Stimulated activated CD4-positive, alpha-beta T cell treated with anti-CD3 and anti-CD28 coated beads, Interleukin-15, amount 100 ng/mL, for 48 hours (primary cell): ENCODE measurements around the gene TTC12.

Source experiments
- DNase-seq, 2 donors: peaks; one replicate each; pipeline ENCODE4 v3.0.0-alpha.2; 2020; ENCODE audit warnings: low read depth in 2 of 2

The TTC12 gene

GRCh38 chr11:113404859-113405430, 90.6 kb downstream of the TTC12 start:
- no peak for DNase-seq

DNA sequence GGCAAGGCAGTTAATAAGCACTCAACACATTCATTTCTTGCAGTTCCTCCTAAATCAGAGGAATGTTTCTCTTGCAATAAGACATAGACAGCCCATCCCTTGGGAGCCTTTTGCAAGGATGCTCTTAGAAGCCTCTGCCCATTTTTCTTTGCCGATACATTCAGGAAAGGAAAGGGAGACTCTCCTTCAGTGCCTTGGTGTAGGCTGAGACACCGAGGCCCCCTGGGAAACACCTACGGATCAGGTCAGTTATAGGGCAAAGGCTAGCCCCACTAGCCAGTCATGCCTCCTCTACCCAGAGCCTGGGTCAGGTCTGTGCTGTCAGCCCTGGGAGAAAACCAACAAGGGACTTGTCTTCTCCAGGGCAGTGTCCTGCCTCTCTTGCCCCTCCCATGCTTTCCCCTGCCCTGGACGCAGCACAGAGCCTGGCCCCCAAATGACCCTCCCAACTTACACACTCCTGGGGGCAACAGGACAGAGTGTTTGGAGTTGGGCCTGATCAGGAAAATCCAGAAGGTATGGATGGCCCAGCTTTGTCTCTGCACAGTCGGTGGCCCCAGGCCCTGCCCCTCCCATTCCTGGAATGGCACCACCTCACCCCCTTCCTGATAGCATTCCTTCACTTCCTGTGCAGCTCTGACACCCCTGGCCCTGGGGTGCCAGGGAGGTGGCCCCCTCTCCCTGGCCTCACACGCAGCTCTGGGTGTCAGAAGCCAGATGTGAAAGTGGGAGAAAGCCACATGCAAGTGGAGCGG, 91.5 kb downstream of the TTC12 start:
- DNase-seq: no peak

- DNase-seq: no peak
Measured at GRCh38 chr11:113407163-113407562, 92.8 kb downstream of the TTC12 start.

DNA sequence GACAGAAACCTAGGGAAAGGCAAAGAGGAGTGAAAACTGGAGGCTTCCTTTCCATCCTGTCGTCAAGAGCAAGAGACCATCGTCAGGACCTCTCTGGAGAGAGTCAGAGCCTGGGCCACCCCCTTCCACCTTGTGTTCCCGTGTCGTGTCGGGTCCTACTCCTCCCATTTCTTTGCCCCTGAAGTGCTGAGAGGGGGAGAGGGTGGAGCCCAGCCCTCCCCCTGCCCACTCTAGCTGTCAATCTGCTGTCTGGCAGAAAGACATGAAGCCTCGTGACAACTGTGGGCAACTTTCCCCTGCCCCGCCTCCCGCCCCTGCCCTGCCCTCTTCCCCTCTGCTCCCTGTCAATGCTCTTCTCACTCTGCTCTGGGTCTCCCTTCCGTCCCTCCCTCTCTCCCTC, 93.8 kb downstream of the TTC12 start:
- no peak for DNase-seq

GRCh38 chr11:113408887-113409286, 94.5 kb downstream of the TTC12 start:
- no peak for DNase-seq

DNA sequence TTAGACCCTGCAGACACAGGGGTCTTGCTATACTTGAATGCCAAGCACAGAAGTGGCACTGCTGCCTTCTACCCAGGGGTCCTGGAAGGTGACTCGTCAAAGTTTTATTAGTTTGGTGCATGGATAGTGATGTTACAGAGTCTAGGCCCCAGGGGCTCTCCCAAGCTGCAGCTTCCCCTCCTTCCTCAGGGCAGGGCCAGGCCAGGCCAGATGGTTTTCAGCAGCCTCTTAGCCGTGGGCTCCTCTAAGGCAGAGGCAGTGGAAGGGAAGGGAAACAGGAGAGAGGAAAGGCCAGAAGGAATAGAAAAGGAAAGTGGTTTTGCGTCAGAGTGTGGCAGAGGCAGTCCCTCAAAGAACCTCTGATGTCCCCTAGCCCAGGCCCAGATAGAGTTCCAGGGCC, 95.1 kb downstream of the TTC12 start:
- DNase-seq: no peak

DNA sequence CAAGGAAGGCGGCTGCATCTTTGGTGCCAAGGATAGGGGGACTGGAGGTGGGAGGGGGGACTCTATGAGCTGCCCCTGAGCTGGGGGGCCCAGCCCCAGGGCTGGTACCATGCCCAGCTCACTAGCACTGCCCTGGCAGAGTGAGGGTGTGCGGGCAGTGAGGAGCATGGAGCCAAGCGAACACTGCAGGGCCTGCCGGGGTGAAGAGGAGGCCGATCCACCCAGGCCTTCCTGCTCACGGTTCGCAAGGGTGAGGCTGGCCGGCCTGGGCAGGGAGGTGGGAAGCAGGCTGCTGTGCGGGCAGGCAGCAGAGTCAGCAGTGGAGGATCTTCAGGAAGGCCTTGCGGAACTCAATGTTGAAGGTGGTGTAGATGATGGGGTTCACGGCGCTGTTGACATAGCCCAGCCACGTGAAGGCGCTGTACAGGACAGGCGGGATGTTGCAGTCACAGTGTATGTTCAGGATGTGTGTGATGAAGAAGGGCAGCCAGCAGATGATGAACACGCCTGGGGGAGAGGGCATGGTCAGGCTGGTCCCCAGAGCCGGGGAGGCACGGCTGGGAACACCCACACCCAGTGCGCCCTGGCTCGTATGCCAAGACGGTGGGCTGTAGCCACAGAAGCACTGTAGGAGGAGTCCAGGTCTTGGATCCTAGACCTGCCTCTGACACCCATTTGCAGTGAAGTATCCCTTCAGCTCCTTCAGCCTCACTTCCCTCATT, 96.2 kb downstream of the TTC12 start:
- DNase-seq: no peak

GRCh38 chr11:113411536-113411935, 97.2 kb downstream of the TTC12 start:
- no peak for DNase-seq

GRCh38 chr11:113412675-113413074, 98.3 kb downstream of the TTC12 start:
- DNase-seq: no peak

GRCh38 chr11:113415343-113415742, 101.0 kb downstream of the TTC12 start:
- no peak for DNase-seq
